Astrocyte (in vitro differentiated cells and primary cell): Measurements from ENCODE around the gene NTM.
"Not testable (repeated sequence)": the region's sequence is repeated elsewhere in the genome, so short reads cannot be mapped to it uniquely, and the experiment has no call there.

Experiments used
- CTCF ChIP-seq: IDR thresholded peaks from 2 replicates; pipeline ENCODE4 v1.5.1; 2011; ENCODE audit warnings: low read depth, mild to moderate bottlenecking, inconsistent platforms, low read length, moderate library complexity; ENCODE audit not compliant: insufficient read depth
- EZH2 ChIP-seq: IDR thresholded peaks from 2 replicates; pipeline ENCODE4 v1.6.1; 2012; ENCODE audit warnings: mild to moderate bottlenecking, low read length, inconsistent platforms; ENCODE audit not compliant: insufficient read depth

GRCh38 chr11:132069593-132069992, 699.2 kb downstream of the NTM start:
- not testable (repeated sequence) for TF ChIP-seq CTCF, EZH2
